Subcutaneous adipose tissue (tissue), 4 donors: ENCODE results near the gene ENPP3. TPM values are rescaled to one million over a fixed set of nuclear protein-coding genes. Genes with fewer than 3 reads are reported as not detected.

ENCODE experiments used
- total RNA-seq, 4 donors: library from RNA; depleted of rRNA; stranded (reverse); fragments of >200 nt; gene quantifications; one replicate each; pipeline ENCODE4 v1.1.0, GENCODE V29; 2016
- TF ChIP-seq, protein P1 (sequence below): fragments of 450-650 bp; IDR thresholded peaks from one replicate; pipeline ENCODE4 v1.5.1; 2016; ENCODE audit warnings: low read depth, mild to moderate bottlenecking, control low read depth, antibody characterized with exemption, moderate library complexity

Gene ENPP3
- total RNA-seq, 4 donors from 2014 or later, result 0.33 to 1.3 (median 0.80) TPM

- TF ChIP-seq, protein P1, sequence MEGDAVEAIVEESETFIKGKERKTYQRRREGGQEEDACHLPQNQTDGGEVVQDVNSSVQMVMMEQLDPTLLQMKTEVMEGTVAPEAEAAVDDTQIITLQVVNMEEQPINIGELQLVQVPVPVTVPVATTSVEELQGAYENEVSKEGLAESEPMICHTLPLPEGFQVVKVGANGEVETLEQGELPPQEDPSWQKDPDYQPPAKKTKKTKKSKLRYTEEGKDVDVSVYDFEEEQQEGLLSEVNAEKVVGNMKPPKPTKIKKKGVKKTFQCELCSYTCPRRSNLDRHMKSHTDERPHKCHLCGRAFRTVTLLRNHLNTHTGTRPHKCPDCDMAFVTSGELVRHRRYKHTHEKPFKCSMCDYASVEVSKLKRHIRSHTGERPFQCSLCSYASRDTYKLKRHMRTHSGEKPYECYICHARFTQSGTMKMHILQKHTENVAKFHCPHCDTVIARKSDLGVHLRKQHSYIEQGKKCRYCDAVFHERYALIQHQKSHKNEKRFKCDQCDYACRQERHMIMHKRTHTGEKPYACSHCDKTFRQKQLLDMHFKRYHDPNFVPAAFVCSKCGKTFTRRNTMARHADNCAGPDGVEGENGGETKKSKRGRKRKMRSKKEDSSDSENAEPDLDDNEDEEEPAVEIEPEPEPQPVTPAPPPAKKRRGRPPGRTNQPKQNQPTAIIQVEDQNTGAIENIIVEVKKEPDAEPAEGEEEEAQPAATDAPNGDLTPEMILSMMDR, result no peak
These were observed 111.9 kb downstream of the ENPP3 start for GRCh38 chr6:131749023-131749422.

GRCh38 chr6:131754088-131754487 is 117.0 kb downstream of the ENPP3 start:
- TF ChIP-seq, protein P1, result no peak

DNA sequence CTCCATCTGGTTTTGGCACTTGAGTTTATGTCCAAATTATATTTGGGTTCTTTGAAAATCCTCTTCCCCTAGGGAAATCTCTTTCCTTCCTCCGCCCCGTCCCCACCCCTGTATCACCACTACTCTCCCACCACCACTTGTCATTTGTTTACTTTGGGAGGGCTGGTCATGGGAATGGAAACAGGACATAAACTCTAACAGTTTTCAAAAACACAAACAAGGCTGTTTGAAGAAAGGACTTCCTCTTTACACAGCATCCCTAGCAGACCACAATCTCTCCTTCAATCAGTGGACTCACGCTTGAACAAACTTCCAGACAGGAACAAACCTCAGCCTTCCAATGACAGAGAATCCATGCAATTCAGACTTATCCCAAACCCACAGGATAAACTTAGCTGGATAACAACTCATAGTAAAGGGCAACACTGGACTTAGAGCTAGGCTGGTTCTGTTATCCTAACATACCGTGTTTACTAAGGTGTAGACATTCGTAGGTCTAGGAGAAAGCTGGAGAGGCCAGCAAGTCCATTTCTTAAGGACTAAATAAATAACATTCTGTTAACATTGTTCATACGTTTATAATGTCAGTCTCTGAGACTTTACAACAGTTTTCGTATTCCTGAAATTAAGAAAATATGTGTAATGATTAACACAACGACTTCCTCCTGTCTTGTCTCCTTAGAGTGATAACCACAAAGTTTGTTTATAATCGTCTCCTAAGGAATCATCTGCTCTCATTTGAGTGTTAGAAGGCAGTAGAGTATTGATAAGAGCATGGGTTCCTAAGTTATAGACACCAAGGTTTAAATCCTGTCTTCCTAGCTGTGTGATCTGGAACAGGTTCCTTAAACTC is 117.8 kb downstream of the ENPP3 start:
- TF ChIP-seq, protein P1, result no peak

GRCh38 chr6:131755597-131755996 is 118.5 kb downstream of the ENPP3 start:
- TF ChIP-seq, protein P1, result no peak

GRCh38 chr6:131756039-131756438 is 118.9 kb downstream of the ENPP3 start:
- TF ChIP-seq, protein P1, result no peak

DNA sequence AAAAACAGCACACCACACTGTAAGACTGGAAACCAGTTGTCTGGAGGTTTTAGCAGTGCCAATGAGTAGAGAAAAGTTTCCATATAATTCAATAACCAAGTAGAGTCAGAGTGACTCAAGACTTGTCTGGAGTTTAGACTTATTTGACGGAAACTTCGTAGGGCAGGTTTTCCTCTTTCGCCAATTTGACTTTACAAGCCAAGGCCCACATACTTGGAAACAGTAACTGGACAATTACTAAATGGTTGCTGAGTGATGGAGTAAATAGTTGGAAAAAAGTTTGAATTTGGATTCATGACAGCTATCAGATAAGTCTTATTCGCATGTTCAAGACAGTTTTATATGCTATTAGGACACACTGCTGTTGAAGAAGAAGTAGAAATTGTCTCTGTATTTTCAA is 121.8 kb downstream of the ENPP3 start:
- TF ChIP-seq, protein P1, result no peak

- TF ChIP-seq, protein P1, result no peak
These were observed 124.1 kb downstream of the ENPP3 start for GRCh38 chr6:131761060-131761761.
